Liver (tissue), 9 donors: ENCODE results near the gene ETAA1. TPM values are rescaled to one million over a fixed set of nuclear protein-coding genes. Genes with fewer than 3 reads are reported as not detected.

Source experiments
- DNase-seq: peaks from one replicate; pipeline ENCODE4 v3.0.0-alpha.2; 2017; ENCODE audit warnings: low spot score
- H3K27ac ChIP-seq, 2 donors: one replicate each; pipeline ENCODE4 v1.7.0; 2013; ENCODE audit warnings: inconsistent platforms in 2 of 2, low read length in 2 of 2, control low read depth in 1 of 2, low read depth in 1 of 2, mild to moderate bottlenecking in 1 of 2
- H3K27me3 ChIP-seq, 4 donors: one replicate each; pipeline versions ENCODE4 v1.6.1 to v1.7.0; 2013; ENCODE audit warnings: low read length in 3 of 4, inconsistent platforms in 1 of 4, mild to moderate bottlenecking in 1 of 4, moderate library complexity in 1 of 4; ENCODE audit not compliant: control insufficient read depth in 4 of 4, insufficient read depth in 4 of 4
- H3K36me3 ChIP-seq, 4 donors: one replicate each; pipeline versions ENCODE4 v1.6.1 to v1.7.0; 2013; ENCODE audit warnings: low read length in 3 of 4, mild to moderate bottlenecking in 3 of 4, low read depth in 1 of 4, moderate library complexity in 1 of 4; ENCODE audit not compliant: control insufficient read depth in 4 of 4, insufficient read depth in 3 of 4
- H3K4me1 ChIP-seq, 4 donors: one replicate each; pipeline versions ENCODE4 v1.6.1 to v1.7.0; 2013; ENCODE audit warnings: low read length in 3 of 4, mild to moderate bottlenecking in 3 of 4, moderate library complexity in 1 of 4; ENCODE audit not compliant: control insufficient read depth in 4 of 4, insufficient read depth in 4 of 4
- H3K4me3 ChIP-seq, 3 donors: one replicate each; pipeline versions ENCODE4 v1.6.1 to v1.7.0; 2013; ENCODE audit warnings: low read length in 3 of 3, control low read depth in 1 of 3, low read depth in 1 of 3, mild to moderate bottlenecking in 1 of 3
- H3K9ac ChIP-seq, 2 donors: one replicate each; pipeline ENCODE4 v1.7.0; 2013; ENCODE audit warnings: low read length in 2 of 2, mild to moderate bottlenecking in 2 of 2, moderate library complexity in 2 of 2, control low read depth in 1 of 2, low read depth in 1 of 2
- H3K9me3 ChIP-seq, 4 donors: one replicate each; pipeline versions ENCODE4 v1.6.1 to v1.7.0; 2013; ENCODE audit warnings: low read length in 3 of 4; ENCODE audit not compliant: control insufficient read depth in 4 of 4
- EGR1 ChIP-seq, 2 donors: IDR thresholded peaks; 2 replicates each; pipeline ENCODE4 v1.6.1; 2016 to 2018; ENCODE audit warnings: antibody characterized with exemption in 2 of 2, low read depth in 2 of 2
- FOXA1 ChIP-seq: IDR thresholded peaks from 2 replicates; pipeline ENCODE4 v1.6.1; 2016; ENCODE audit warnings: antibody characterized with exemption
- FOXA2 ChIP-seq: IDR thresholded peaks from 2 replicates; pipeline ENCODE4 v1.6.1; 2016; ENCODE audit warnings: antibody characterized with exemption
- GABPA ChIP-seq, 2 donors: IDR thresholded peaks in 1 of 2; conservative IDR thresholded peaks in 1 of 2; 2 replicates each; pipeline ENCODE4 v1.6.1; 2016; ENCODE audit warnings: antibody characterized with exemption in 2 of 2, mild to moderate bottlenecking in 1 of 2, moderate library complexity in 1 of 2
- HNF4A ChIP-seq, 2 donors: conservative IDR thresholded peaks; 2 replicates each; pipeline ENCODE4 v1.6.1; 2016; ENCODE audit warnings: antibody characterized with exemption in 2 of 2, mild to moderate bottlenecking in 2 of 2
- HNF4G ChIP-seq: IDR thresholded peaks from 2 replicates; pipeline ENCODE4 v1.6.1; 2016; ENCODE audit warnings: antibody characterized with exemption
- JUND ChIP-seq, 2 donors: IDR thresholded peaks; 2 replicates each; pipeline ENCODE4 v1.6.1; 2016; ENCODE audit warnings: antibody characterized with exemption in 2 of 2
- NR2F2 ChIP-seq: IDR thresholded peaks from 2 replicates; pipeline ENCODE4 v1.6.1; 2016; ENCODE audit warnings: antibody characterized with exemption
- RAD21 ChIP-seq, 2 donors: IDR thresholded peaks; 2 replicates each; pipeline ENCODE4 v1.6.1; 2016; ENCODE audit warnings: antibody characterized with exemption in 2 of 2, mild to moderate bottlenecking in 2 of 2
- RXRA ChIP-seq, 2 donors: IDR thresholded peaks; 2 replicates each; pipeline ENCODE4 v1.6.1; 2017 to 2018; ENCODE audit warnings: antibody characterized with exemption in 2 of 2, mild to moderate bottlenecking in 1 of 2
- SP1 ChIP-seq: IDR thresholded peaks from 2 replicates; pipeline ENCODE4 v1.6.1; 2018; ENCODE audit warnings: antibody characterized with exemption, mild to moderate bottlenecking
- TAF1 ChIP-seq: conservative IDR thresholded peaks from 2 replicates; pipeline ENCODE4 v1.6.1; 2016; ENCODE audit warnings: antibody characterized with exemption, mild to moderate bottlenecking
- YY1 ChIP-seq: IDR thresholded peaks from 2 replicates; pipeline ENCODE4 v1.6.1; 2016; ENCODE audit warnings: antibody characterized with exemption, mild to moderate bottlenecking
- WGBS: extraction: QIAGEN DNeasy Blood & Tissue Kit; methylation state at CpG from one replicate; pipeline ENCODE4 v1.1.7; 2013; 5-methylcytosine and 5-hydroxymethylcytosine counted together
- polyA plus RNA-seq, 2 donors: library from polyadenylated mRNA; stranded (reverse) in 1 of 2; unstranded in 1 of 2; fragments of 200-250 nt in 1 of 2; fragments of >200 nt in 1 of 2; fragmentation: Nextera tagmentation in 1 of 2; extraction: Ambion mirVana in 1 of 2; gene quantifications; one replicate each; pipeline versions ENCODE4 v1.2.1 to v1.2.3, GENCODE V29; 2013 to 2015
- total RNA-seq, 2 donors: library from RNA; depleted of rRNA; stranded (reverse); fragments of >200 nt; gene quantifications; one replicate each; pipeline ENCODE4 v1.2.3, GENCODE V29; 2014
- TF ChIP-seq, protein P1 (sequence below): IDR thresholded peaks from 2 replicates; pipeline ENCODE4 v1.6.1; 2016; ENCODE audit warnings: antibody characterized with exemption
- TF ChIP-seq, protein P2 (sequence below): fragments of 150-350 bp; IDR thresholded peaks from 2 replicates; pipeline ENCODE4 v1.5.1; 2017; ENCODE audit warnings: improper control_type of control experiment, low read depth, low read length; ENCODE audit not compliant: missing input control
- TF ChIP-seq, protein P3 (sequence below): IDR thresholded peaks from 2 replicates; pipeline ENCODE4 v1.6.1; 2016; ENCODE audit warnings: antibody characterized with exemption
- TF ChIP-seq, protein P4 (sequence below): IDR thresholded peaks from 2 replicates; pipeline ENCODE4 v1.6.1; 2016; ENCODE audit warnings: antibody characterized with exemption, mild to moderate bottlenecking
- TF ChIP-seq, protein P5 (sequence below): IDR thresholded peaks from 2 replicates; pipeline ENCODE4 v1.6.1; 2016; ENCODE audit warnings: antibody characterized with exemption
- donor health status: healthy.
- donor health status: healthy.
- donor health status: healthy.
- donor health status: healthy.
- donor health status: healthy.

ETAA1 gene
- total and polyA plus RNA-seq, 4 donors: 2.9 to 7.7 (median 4.9) TPM

DNA sequence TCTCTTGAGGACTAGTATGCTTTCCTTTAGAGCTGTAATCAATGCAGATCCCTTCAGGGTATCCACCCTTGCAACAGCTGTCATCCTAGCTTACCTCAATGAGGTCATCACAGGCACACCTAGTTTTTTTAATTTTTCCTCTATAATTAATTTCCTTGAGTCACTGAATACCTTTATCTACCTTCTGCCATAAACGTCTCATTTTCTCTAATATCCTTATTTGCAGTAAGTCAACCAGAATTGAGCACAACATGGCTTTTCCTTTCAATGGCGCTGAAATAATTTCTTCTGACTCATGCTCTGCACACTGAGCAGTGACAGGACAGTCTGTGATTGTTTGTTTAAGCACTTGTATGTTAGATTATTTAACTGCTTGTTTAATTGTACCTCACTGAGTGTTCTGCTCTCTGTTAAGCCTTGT lies 49.4 kb downstream of the ETAA1 start:
- 59% methylated on average over 2 of the region's 2 CpGs for WGBS
- H3K27ac ChIP-seq: no peak overlapping the region
- no peak for DNase-seq

More for the DNA sequence above, 49.4 kb downstream of the ETAA1 start:
- H3K36me3 ChIP-seq: no peaks in the 10 kb centered on the region
- H3K4me1 ChIP-seq: no peaks in the 10 kb centered on the region
- TF ChIP-seq FOXA2: no peak
- TF ChIP-seq, protein P1, sequence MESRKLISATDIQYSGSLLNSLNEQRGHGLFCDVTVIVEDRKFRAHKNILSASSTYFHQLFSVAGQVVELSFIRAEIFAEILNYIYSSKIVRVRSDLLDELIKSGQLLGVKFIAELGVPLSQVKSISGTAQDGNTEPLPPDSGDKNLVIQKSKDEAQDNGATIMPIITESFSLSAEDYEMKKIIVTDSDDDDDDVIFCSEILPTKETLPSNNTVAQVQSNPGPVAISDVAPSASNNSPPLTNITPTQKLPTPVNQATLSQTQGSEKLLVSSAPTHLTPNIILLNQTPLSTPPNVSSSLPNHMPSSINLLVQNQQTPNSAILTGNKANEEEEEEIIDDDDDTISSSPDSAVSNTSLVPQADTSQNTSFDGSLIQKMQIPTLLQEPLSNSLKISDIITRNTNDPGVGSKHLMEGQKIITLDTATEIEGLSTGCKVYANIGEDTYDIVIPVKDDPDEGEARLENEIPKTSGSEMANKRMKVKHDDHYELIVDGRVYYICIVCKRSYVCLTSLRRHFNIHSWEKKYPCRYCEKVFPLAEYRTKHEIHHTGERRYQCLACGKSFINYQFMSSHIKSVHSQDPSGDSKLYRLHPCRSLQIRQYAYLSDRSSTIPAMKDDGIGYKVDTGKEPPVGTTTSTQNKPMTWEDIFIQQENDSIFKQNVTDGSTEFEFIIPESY: no peak
- TF ChIP-seq GABPA (IDR thresholded peaks at IDR 0.05 in 1 of 2, conservative IDR thresholded peaks at IDR 0.05 in 1 of 2): no peak
- TF ChIP-seq EGR1 (IDR thresholded peaks at IDR 0.05; ENCODE audit: low read depth in 2 of 2): no peak
- TF ChIP-seq, protein P2, sequence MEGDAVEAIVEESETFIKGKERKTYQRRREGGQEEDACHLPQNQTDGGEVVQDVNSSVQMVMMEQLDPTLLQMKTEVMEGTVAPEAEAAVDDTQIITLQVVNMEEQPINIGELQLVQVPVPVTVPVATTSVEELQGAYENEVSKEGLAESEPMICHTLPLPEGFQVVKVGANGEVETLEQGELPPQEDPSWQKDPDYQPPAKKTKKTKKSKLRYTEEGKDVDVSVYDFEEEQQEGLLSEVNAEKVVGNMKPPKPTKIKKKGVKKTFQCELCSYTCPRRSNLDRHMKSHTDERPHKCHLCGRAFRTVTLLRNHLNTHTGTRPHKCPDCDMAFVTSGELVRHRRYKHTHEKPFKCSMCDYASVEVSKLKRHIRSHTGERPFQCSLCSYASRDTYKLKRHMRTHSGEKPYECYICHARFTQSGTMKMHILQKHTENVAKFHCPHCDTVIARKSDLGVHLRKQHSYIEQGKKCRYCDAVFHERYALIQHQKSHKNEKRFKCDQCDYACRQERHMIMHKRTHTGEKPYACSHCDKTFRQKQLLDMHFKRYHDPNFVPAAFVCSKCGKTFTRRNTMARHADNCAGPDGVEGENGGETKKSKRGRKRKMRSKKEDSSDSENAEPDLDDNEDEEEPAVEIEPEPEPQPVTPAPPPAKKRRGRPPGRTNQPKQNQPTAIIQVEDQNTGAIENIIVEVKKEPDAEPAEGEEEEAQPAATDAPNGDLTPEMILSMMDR: no peak
- TF ChIP-seq RXRA (IDR thresholded peaks at IDR 0.05): no peak
- no peak for TF ChIP-seq HNF4G
- no peak for TF ChIP-seq HNF4A (conservative IDR thresholded peaks at IDR 0.05)
- TF ChIP-seq, protein P3, sequence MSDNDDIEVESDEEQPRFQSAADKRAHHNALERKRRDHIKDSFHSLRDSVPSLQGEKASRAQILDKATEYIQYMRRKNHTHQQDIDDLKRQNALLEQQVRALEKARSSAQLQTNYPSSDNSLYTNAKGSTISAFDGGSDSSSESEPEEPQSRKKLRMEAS: no peak
- no peak for TF ChIP-seq FOXA1
- no peak for TF ChIP-seq YY1
- TF ChIP-seq RAD21 (IDR thresholded peaks at IDR 0.05): no peak
- no peak for TF ChIP-seq SP1
- TF ChIP-seq TAF1: no peak
- TF ChIP-seq, protein P4, sequence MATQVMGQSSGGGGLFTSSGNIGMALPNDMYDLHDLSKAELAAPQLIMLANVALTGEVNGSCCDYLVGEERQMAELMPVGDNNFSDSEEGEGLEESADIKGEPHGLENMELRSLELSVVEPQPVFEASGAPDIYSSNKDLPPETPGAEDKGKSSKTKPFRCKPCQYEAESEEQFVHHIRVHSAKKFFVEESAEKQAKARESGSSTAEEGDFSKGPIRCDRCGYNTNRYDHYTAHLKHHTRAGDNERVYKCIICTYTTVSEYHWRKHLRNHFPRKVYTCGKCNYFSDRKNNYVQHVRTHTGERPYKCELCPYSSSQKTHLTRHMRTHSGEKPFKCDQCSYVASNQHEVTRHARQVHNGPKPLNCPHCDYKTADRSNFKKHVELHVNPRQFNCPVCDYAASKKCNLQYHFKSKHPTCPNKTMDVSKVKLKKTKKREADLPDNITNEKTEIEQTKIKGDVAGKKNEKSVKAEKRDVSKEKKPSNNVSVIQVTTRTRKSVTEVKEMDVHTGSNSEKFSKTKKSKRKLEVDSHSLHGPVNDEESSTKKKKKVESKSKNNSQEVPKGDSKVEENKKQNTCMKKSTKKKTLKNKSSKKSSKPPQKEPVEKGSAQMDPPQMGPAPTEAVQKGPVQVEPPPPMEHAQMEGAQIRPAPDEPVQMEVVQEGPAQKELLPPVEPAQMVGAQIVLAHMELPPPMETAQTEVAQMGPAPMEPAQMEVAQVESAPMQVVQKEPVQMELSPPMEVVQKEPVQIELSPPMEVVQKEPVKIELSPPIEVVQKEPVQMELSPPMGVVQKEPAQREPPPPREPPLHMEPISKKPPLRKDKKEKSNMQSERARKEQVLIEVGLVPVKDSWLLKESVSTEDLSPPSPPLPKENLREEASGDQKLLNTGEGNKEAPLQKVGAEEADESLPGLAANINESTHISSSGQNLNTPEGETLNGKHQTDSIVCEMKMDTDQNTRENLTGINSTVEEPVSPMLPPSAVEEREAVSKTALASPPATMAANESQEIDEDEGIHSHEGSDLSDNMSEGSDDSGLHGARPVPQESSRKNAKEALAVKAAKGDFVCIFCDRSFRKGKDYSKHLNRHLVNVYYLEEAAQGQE: no peak
- no peak for TF ChIP-seq NR2F2
- TF ChIP-seq, protein P5, sequence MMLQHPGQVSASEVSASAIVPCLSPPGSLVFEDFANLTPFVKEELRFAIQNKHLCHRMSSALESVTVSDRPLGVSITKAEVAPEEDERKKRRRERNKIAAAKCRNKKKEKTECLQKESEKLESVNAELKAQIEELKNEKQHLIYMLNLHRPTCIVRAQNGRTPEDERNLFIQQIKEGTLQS: no peak
- TF ChIP-seq JUND (IDR thresholded peaks at IDR 0.05): no peak
- H3K9me3 ChIP-seq: no peaks in the 10 kb centered on the region
- no peaks in the 10 kb centered on the region for H3K27me3 ChIP-seq
- H3K9ac ChIP-seq: no peak overlapping the region
- H3K4me3 ChIP-seq: no peak overlapping the region
